ENCODE data around the gene NUPR2.
"Not testable (repeated sequence)": the region's sequence is repeated elsewhere in the genome, so short reads cannot be mapped to it uniquely, and the experiment has no call there.

NUPR2 gene

GRCh38 chr7:56115852-56116538 lies at the start of gene NUPR2:
Gene NUPR2, minus strand, starts transcription at chr7:56116417. Its CDS starts 103 bp downstream, at chr7:56116314.
- no peak for FAIRE-seq

- FAIRE-seq: no peak
Measured at GRCh38 chr7:56157238-56157790, 41.1 kb upstream of the NUPR2 start.

- not testable (repeated sequence) for FAIRE-seq
Measured at GRCh38 chr7:56131062-56131461, 14.8 kb upstream of the NUPR2 start.

- no peak for FAIRE-seq
Measured at GRCh38 chr7:56127241-56127975, 11.2 kb upstream of the NUPR2 start.

- FAIRE-seq: no peak
Measured at GRCh38 chr7:56125831-56126230, 9.6 kb upstream of the NUPR2 start.

- FAIRE-seq: no peak
Measured at GRCh38 chr7:56124981-56125380, 8.8 kb upstream of the NUPR2 start.

- no peak for FAIRE-seq
Measured at GRCh38 chr7:56121440-56121839, 5.2 kb upstream of the NUPR2 start.

- not testable (repeated sequence) for FAIRE-seq
Measured at GRCh38 chr7:56112244-56112643, 4.0 kb downstream of the NUPR2 start.

GRCh38 chr7:56110611-56111010 lies 5.6 kb downstream of the NUPR2 start:
- no peak for FAIRE-seq

GRCh38 chr7:56107954-56108258 lies 8.3 kb downstream of the NUPR2 start:
- FAIRE-seq: no peak

GRCh38 chr7:56106108-56107073 lies 9.8 kb downstream of the NUPR2 start, which contains the start of gene CHCHD2:
Gene CHCHD2, minus strand, starts transcription at chr7:56106476. Its CDS starts 63 bp downstream, at chr7:56106413.
- FAIRE-seq: no peak

- no peak for FAIRE-seq
Measured at GRCh38 chr7:56105508-56105907, 10.7 kb downstream of the NUPR2 start.

GRCh38 chr7:56104138-56104537 lies 12.1 kb downstream of the NUPR2 start:
- not testable (repeated sequence) for FAIRE-seq

GRCh38 chr7:56099653-56100052 lies 16.6 kb downstream of the NUPR2 start:
- no peak for FAIRE-seq

- FAIRE-seq: not testable (repeated sequence)
Measured at GRCh38 chr7:56098187-56099008, 17.8 kb downstream of the NUPR2 start.

- no peak for FAIRE-seq
Measured at GRCh38 chr7:56097700-56098099, 18.5 kb downstream of the NUPR2 start.

GRCh38 chr7:56092789-56093531 lies 23.3 kb downstream of the NUPR2 start, which contains the start of gene PHKG1:
Gene PHKG1, minus strand, starts transcription at chr7:56092952. Its CDS starts 4,011 bp downstream, at chr7:56088941.
- FAIRE-seq: no peak

GRCh38 chr7:56092388-56092787 lies 23.8 kb downstream of the NUPR2 start:
- not testable (repeated sequence) for FAIRE-seq

- FAIRE-seq: no peak
Measured at GRCh38 chr7:56091591-56091990, 24.6 kb downstream of the NUPR2 start.

GRCh38 chr7:56087445-56087844 lies 28.8 kb downstream of the NUPR2 start:
- no peak for FAIRE-seq

- FAIRE-seq: no peak
Measured at GRCh38 chr7:56086761-56087160, 29.5 kb downstream of the NUPR2 start.

Data from colon (tissue), 2 donors.